ENCODE data around the gene RPS18.
"Not testable (repeated sequence)": the region's sequence is repeated elsewhere in the genome, so short reads cannot be mapped to it uniquely, and the experiment has no call there.

DNA sequence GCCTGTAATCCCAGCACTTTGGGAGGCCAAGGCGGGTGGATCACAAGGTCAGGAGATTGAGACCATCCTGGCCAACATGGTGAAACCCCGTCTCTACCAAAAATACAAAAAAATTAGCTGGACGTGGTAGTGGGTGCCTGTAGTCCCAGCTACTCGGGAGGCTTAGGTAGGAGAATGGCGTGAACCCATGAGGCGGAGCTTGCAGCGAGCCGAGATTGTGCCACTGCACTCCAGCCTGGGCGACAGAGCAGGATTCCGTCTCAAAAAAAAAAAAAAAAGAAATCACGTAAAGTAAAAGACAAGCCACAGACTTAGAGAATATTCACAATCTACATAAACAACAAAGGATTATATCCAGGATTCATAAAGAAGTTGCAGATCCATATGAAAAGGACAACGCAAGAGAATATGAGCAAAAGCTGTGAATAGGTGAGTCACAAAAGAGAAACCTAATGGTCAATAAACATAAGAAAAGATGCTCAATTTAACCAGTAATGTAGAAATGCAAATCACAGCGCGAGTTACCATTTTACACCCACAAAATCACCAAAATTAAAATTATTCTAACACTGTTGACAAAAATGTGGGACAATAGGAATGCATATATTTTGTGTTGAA, 45.3 kb upstream of the RPS18 start:
- TF ChIP-seq POLR2A (IDR thresholded peaks at IDR 0.05) = not testable (repeated sequence)
- TF ChIP-seq, protein P1, sequence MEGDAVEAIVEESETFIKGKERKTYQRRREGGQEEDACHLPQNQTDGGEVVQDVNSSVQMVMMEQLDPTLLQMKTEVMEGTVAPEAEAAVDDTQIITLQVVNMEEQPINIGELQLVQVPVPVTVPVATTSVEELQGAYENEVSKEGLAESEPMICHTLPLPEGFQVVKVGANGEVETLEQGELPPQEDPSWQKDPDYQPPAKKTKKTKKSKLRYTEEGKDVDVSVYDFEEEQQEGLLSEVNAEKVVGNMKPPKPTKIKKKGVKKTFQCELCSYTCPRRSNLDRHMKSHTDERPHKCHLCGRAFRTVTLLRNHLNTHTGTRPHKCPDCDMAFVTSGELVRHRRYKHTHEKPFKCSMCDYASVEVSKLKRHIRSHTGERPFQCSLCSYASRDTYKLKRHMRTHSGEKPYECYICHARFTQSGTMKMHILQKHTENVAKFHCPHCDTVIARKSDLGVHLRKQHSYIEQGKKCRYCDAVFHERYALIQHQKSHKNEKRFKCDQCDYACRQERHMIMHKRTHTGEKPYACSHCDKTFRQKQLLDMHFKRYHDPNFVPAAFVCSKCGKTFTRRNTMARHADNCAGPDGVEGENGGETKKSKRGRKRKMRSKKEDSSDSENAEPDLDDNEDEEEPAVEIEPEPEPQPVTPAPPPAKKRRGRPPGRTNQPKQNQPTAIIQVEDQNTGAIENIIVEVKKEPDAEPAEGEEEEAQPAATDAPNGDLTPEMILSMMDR (IDR thresholded peaks at IDR 0.05) = not testable (repeated sequence)

Data from esophagus squamous epithelium (tissue), 4 donors.